HepG2 (cell line): ENCODE results near the gene VILL. TPM values are rescaled to one million over a fixed set of nuclear protein-coding genes. Genes with fewer than 3 reads are reported as not detected.
A peak's percentile ranks its signal among the peaks of the same experiment; 100 is the strongest.

Experiments
- ATAC-seq: fragments of 200-7000 bp; cut with Tn5 transposase; 3 replicates; pipeline ENCODE4 v1.9.1; 2020; ENCODE audit warnings: mild to moderate bottlenecking, moderate library complexity
- BruUV-seq: library from RNA; stranded (reverse); fragments of 400-500 nt; replicated peaks from 2 replicates; lab custom pipeline; 2021; lab: Mats Ljungman, UMichigan
- CTCF ChIA-PET: fragments of 300-600 bp; formaldehyde crosslinking; extraction: SDS; loops from one replicate; lab custom pipeline; 2021; ENCODE audit warnings: low total read pairs, inconsistent platforms, low intra/inter-chr PET ratio; lab: Yijun Ruan, JAX
- POLR2A ChIA-PET: fragments of 350-600 bp; sonication (Branson Sonifier 250); formaldehyde crosslinking; loops from one replicate; lab custom pipeline; 2020; ENCODE audit warnings: antibody characterized with exemption, inconsistent platforms; lab: Yijun Ruan, JAX
- DNase-seq: peaks from one replicate; pipeline ENCODE4 v3.0.0-alpha.2; 2015; ENCODE audit warnings: low spot score
- FAIRE-seq: peaks from 3 replicates; lab custom pipeline; 2011; peaks lifted over from hg19 to GRCh38; lab: Jason Lieb, UNC
- H2AFZ ChIP-seq: one replicate; pipeline ENCODE4 v1.6.1; 2011; ENCODE audit warnings: low read length, inconsistent platforms
- H3K27ac ChIP-seq: fragments of 300-600 bp; 3 replicates; pipeline ENCODE4 v1.8.0; 2011; ENCODE audit warnings: mixed run types, mild to moderate bottlenecking, mixed read lengths, low read length, inconsistent platforms; ENCODE audit not compliant: insufficient read depth; ENCODE audit errors: extremely low read length
- H3K27me3 ChIP-seq, 2 experiments: fragments of 200-600 bp in 1 of 2; 2 replicates in 1 of 2; 3 replicates in 1 of 2; pipeline versions ENCODE4 v1.6.0 to v1.8.0; 2011; ENCODE audit warnings: low read length in 2 of 2, mild to moderate bottlenecking in 2 of 2, moderate library complexity in 2 of 2, inconsistent platforms in 1 of 2; ENCODE audit not compliant: insufficient read depth in 2 of 2, control insufficient read depth in 1 of 2
- H3K36me3 ChIP-seq, 2 experiments: fragments of 200-600 bp in 1 of 2; replicated peaks in 1 of 2; 2 replicates in 1 of 2; 3 replicates in 1 of 2; pipeline versions ENCODE4 v1.5.1 to v1.8.0; 2011; ENCODE audit warnings: low read length in 2 of 2, inconsistent platforms in 1 of 2; ENCODE audit not compliant: insufficient read depth in 2 of 2, control insufficient read depth in 1 of 2
- H3K4me1 ChIP-seq: 2 replicates; pipeline ENCODE4 v1.5.1; 2012; ENCODE audit warnings: low read length, inconsistent platforms; ENCODE audit not compliant: insufficient read depth
- H3K4me2 ChIP-seq: 2 replicates; pipeline ENCODE4 v1.6.0; 2011; ENCODE audit warnings: low read depth, low read length, inconsistent platforms
- H3K4me3 ChIP-seq, 3 experiments: fragments of 200-600 bp in 1 of 3; sonication (generic), shearing (Covaris generic) in 1 of 3; replicated peaks in 1 of 3; 2 replicates each; pipeline ENCODE4 v1.5.1; 2011 to 2016; ENCODE audit warnings: low read length in 3 of 3, inconsistent platforms in 2 of 3, low read depth in 2 of 3, mild to moderate bottlenecking in 2 of 3, control low read depth in 1 of 3, mixed read lengths in 1 of 3; ENCODE audit not compliant: insufficient read depth in 1 of 3
- H3K79me2 ChIP-seq: one replicate; pipeline ENCODE4 v1.6.1; 2011; ENCODE audit warnings: low read length, inconsistent platforms; ENCODE audit not compliant: insufficient read depth
- H3K9ac ChIP-seq: 2 replicates; pipeline ENCODE4 v1.6.0; 2011; ENCODE audit warnings: mild to moderate bottlenecking, low read depth, low read length, inconsistent platforms; ENCODE audit not compliant: insufficient read depth
- H3K9me3 ChIP-seq: 2 replicates; pipeline ENCODE4 v1.5.1; 2012; ENCODE audit warnings: mild to moderate bottlenecking, low read length
- H4K20me1 ChIP-seq: 2 replicates; pipeline ENCODE4 v1.6.0; 2011; ENCODE audit warnings: inconsistent platforms, mild to moderate bottlenecking, low read length, moderate library complexity; ENCODE audit not compliant: insufficient read depth
- ATF4 ChIP-seq, 2 experiments: fragments of 450-650 bp in 1 of 2; sonication (generic) in 1 of 2; formaldehyde crosslinking; IDR thresholded peaks; 2 replicates each; pipeline versions ENCODE4 v1.5.0 to v1.8.0; 2020 to 2022; ENCODE audit warnings: mild to moderate bottlenecking in 1 of 2, missing genetic modification reagents in 1 of 2
- ATF7 ChIP-seq, 2 experiments: fragments of 450-650 bp in 1 of 2; sonication (generic) in 1 of 2; formaldehyde crosslinking in 1 of 2; IDR thresholded peaks; 2 replicates each; pipeline versions ENCODE4 v1.4.0 to v1.6.1; 2016 to 2020; ENCODE audit warnings: antibody characterized with exemption in 1 of 2, mild to moderate bottlenecking in 1 of 2, missing genetic modification reagents in 1 of 2
- DPF2 ChIP-seq: sonication (generic); formaldehyde crosslinking; IDR thresholded peaks from 2 replicates; pipeline ENCODE4 v1.4.0; 2020; ENCODE audit warnings: mild to moderate bottlenecking, low read depth, missing genetic modification reagents, borderline replicate concordance
- ELF3 ChIP-seq: IDR thresholded peaks from 2 replicates; pipeline ENCODE4 v1.6.1; 2016; ENCODE audit warnings: missing genetic modification reagents, missing compliant biosample characterization
- HMG20B ChIP-seq: conservative IDR thresholded peaks from 2 replicates; pipeline ENCODE4 v1.6.1; 2016; ENCODE audit warnings: missing genetic modification reagents, missing compliant biosample characterization
- HOXA9 ChIP-seq: sonication (generic); formaldehyde crosslinking; IDR thresholded peaks from 2 replicates; pipeline ENCODE4 v1.8.1; 2022; ENCODE audit warnings: missing genetic modification reagents, mild to moderate bottlenecking, moderate library complexity, borderline replicate concordance
- MAZ ChIP-seq, 2 experiments: sonication (generic) in 1 of 2; formaldehyde crosslinking in 1 of 2; IDR thresholded peaks; 2 replicates each; pipeline versions ENCODE4 v1.5.0 to v1.6.1; 2012 to 2020; ENCODE audit warnings: low read depth in 2 of 2, mild to moderate bottlenecking in 2 of 2, borderline replicate concordance in 1 of 2, improper control_type of control experiment in 1 of 2, low read length in 1 of 2, missing genetic modification reagents in 1 of 2, moderate library complexity in 1 of 2
- MLX ChIP-seq: IDR thresholded peaks from 2 replicates; pipeline ENCODE4 v1.6.1; 2016
- TARDBP ChIP-seq: sonication (generic); formaldehyde crosslinking; IDR thresholded peaks from 2 replicates; pipeline ENCODE4 v1.8.0; 2022; ENCODE audit warnings: mild to moderate bottlenecking, missing genetic modification reagents
- U2AF1 ChIP-seq: fragments of 200-400 bp; formaldehyde crosslinking; optimal IDR thresholded peaks from 2 replicates; pipeline ENCODE3; 2017; ENCODE audit warnings: mild to moderate bottlenecking, low read depth, low read length
- YEATS2 ChIP-seq: sonication (generic); formaldehyde crosslinking; IDR thresholded peaks from 2 replicates; pipeline ENCODE4 v1.4.0; 2020; ENCODE audit warnings: missing genetic modification reagents, borderline replicate concordance
- ZBTB43 ChIP-seq: sonication (generic); formaldehyde crosslinking; conservative IDR thresholded peaks from 2 replicates; pipeline ENCODE4 v1.4.0; 2020; ENCODE audit warnings: missing genetic modification reagents
- ZFP36L1 ChIP-seq: sonication (generic); formaldehyde crosslinking; IDR thresholded peaks from 2 replicates; pipeline ENCODE4 v1.8.0; 2022; ENCODE audit warnings: mild to moderate bottlenecking, missing genetic modification reagents, moderate library complexity
- ZGPAT ChIP-seq: IDR thresholded peaks from 2 replicates; pipeline ENCODE4 v1.6.1; 2016; ENCODE audit warnings: mild to moderate bottlenecking
- ZNF331 ChIP-seq: sonication (generic); formaldehyde crosslinking; IDR thresholded peaks from 2 replicates; pipeline ENCODE4 v1.4.0; 2020; ENCODE audit warnings: missing genetic modification reagents
- ZNF34 ChIP-seq: sonication (generic); formaldehyde crosslinking; IDR thresholded peaks from 2 replicates; pipeline ENCODE4 v1.4.0; 2020; ENCODE audit warnings: mild to moderate bottlenecking, missing genetic modification reagents, borderline replicate concordance
- ZNF782 ChIP-seq: sonication (generic); formaldehyde crosslinking; IDR thresholded peaks from 2 replicates; pipeline ENCODE4 v1.4.0; 2020; ENCODE audit warnings: missing genetic modification reagents, mild to moderate bottlenecking, borderline replicate concordance
- ZNF83 ChIP-seq: sonication (generic); formaldehyde crosslinking; IDR thresholded peaks from 2 replicates; pipeline ENCODE4 v1.4.0; 2020; ENCODE audit warnings: missing genetic modification reagents, mild to moderate bottlenecking, borderline replicate concordance
- WGBS: methylation state at CpG from one replicate; pipeline ENCODE4 v1.1.6; 2017; ENCODE audit warnings: low lambda C conversion rate; 5-methylcytosine and 5-hydroxymethylcytosine counted together
- in situ Hi-C: cut with HindIII; loops from 2 replicates; pipeline ENCODE4 v1.10.0; 2017; ENCODE audit warnings: low pct_unique_long_range_greater_than_20kb; ENCODE audit not compliant: extremely low pct_ligation_motif_present
- intact Hi-C: fragments of 100-400 bp; cut with micrococcal nuclease; formaldehyde crosslinking; loops from one replicate; pipeline ENCODE4 v1.10.0; 2022; ENCODE audit not compliant: unreplicated experiment
- polyA plus RNA-seq, 8 experiments: library from polyadenylated mRNA; depleted of rRNA in 3 of 8; stranded (reverse) in 7 of 8; unstranded in 1 of 8; fragments of >200 nt; fragmentation: Illumina TruSeq in 4 of 8; extraction: Trizol in 4 of 8; gene quantifications; 2 replicates each; pipeline versions ENCODE4 v1.2.1 to v1.2.3, GENCODE V29; 2011 to 2016; ENCODE audit warnings: low read depth in 4 of 8, missing spikeins in 1 of 8, mixed read lengths in 1 of 8; ENCODE audit not compliant: insufficient read depth in 1 of 8
- total RNA-seq, 5 experiments: library from RNA; depleted of rRNA; stranded (reverse); fragments of >200 nt; fragmentation: Illumina TruSeq; extraction: Trizol; gene quantifications; 2 replicates each; pipeline ENCODE4 v1.2.3, GENCODE V29; 2016; ENCODE audit warnings: low read depth in 1 of 5

VILL gene
- total and polyA plus RNA-seq, 2 of the 13 experiments (the other 11 are each of a cell fraction or from before 2014, with no cell fraction given), result 3.2 to 5.3 TPM

- WGBS, result 3% methylated on average over 5 of the region's 12 CpGs
- peak; percentile 73 for FAIRE-seq
- Histone ChIP-seq H3K9me3 (no peaks in the 10 kb centered on the region), H3K9ac (no peak overlapping the region), H3K27me3 (peaks cover 1 to 6% of the 10 kb centered on the region in 2 experiments; a peak in 4 of 5 replicates), H3K27ac (no peak overlapping the region), H3K4me3 (peak overlapping the region in 1 of 3 experiments; percentile 12; a peak in 1 of 6 replicates), H3K36me3 (peaks cover 12 to 21% of the 10 kb centered on the region in 2 experiments), H3K4me1 (peaks cover 64% of the 10 kb centered on the region), H3K79me2 (no peaks in the 10 kb centered on the region), H4K20me1 (no peaks in the 10 kb centered on the region), H2AFZ (no peak overlapping the region), H3K4me2 (peak overlapping the region; percentile 43)
- in situ Hi-C loops, result no loop called here
- intact Hi-C loops, result no loop called here
- DNase-seq, result peak; percentile 81
- ChIA-PET POLR2A (interaction anchor here (1.0 to 1.5 kb wide), 2 partner anchors 10 to 22 kb away, joined by 3 to 4 read pairs; no protein-coding TSS in a partner anchor), CTCF (no interaction called here)
- ATAC-seq, result peak; percentile 68
- BruUV-seq, result no TSS peak
- TF ChIP-seq ZNF782 (no peak), DPF2 (CRISPR knock-in tag) (peak; percentile 45; the same call in 1 of the 2 replicates), ZGPAT (CRISPR knock-in tag) (0 out of 2 replicates have a peak, but pooled peaks have one; percentile 46), ZNF83 (no peak), YEATS2 (CRISPR knock-in tag) (peak; percentile 20; the same call in 1 of the 2 replicates), U2AF1 (no peak), ELF3 (CRISPR knock-in tag) (0 out of 2 replicates have a peak, but pooled peaks have one; percentile 28), ATF7 (IDR thresholded peaks at IDR 0.05) (no peak), ATF7 (CRISPR knock-in tag; IDR thresholded peaks at IDR 0.05) (no peak), MLX (CRISPR knock-in tag) (0 out of 2 replicates have a peak, but pooled peaks have one; percentile 54), ZNF34 (CRISPR knock-in tag) (no peak), MAZ (IDR thresholded peaks at IDR 0.05; ENCODE audit: borderline replicate concordance, low read depth, low read length) (no peak), MAZ (CRISPR knock-in tag; IDR thresholded peaks at IDR 0.05; ENCODE audit: low read depth) (no peak), ZBTB43 (CRISPR knock-in tag) (no peak), ATF4 (CRISPR knock-in tag; IDR thresholded peaks at IDR 0.05) (no peak), ZNF331 (CRISPR knock-in tag) (0 out of 2 replicates have a peak, but pooled peaks have one; percentile 53), HOXA9 (CRISPR knock-in tag) (no peak), ZFP36L1 (CRISPR knock-in tag) (no peak), TARDBP (no peak; the same call in 1 of the 2 replicates), HMG20B (peak; percentile 56; the same call in 1 of the 2 replicates)
Measured at GRCh38 chr3:37986479-37987314, 3.9 kb upstream of the VILL start.
